K562 (cell line): ENCODE results near the gene RREB1. TPM values are rescaled to one million over a fixed set of nuclear protein-coding genes. Genes with fewer than 3 reads are reported as not detected.
A peak's percentile ranks its signal among the peaks of the same experiment; 100 is the strongest.

ENCODE experiments used
- BACH1 ChIP-seq: fragments of 200-800 bp; sonication (Bioruptor generic); IDR thresholded peaks from 2 replicates; pipeline ENCODE4 v1.6.1; 2016; ENCODE audit warnings: missing genetic modification characterization, missing compliant biosample characterization
- BRD9 ChIP-seq: fragments of 450-650 bp; IDR thresholded peaks from 2 replicates; pipeline ENCODE4 v1.6.1; 2018; ENCODE audit warnings: low read depth; ENCODE audit not compliant: partially characterized antibody
- EP400 ChIP-seq: fragments of 450-650 bp; IDR thresholded peaks from 2 replicates; pipeline ENCODE4 v1.6.1; 2017; ENCODE audit warnings: antibody characterized with exemption, mild to moderate bottlenecking, moderate library complexity
- HDAC2 ChIP-seq: fragments of 450-650 bp; IDR thresholded peaks from 2 replicates; pipeline ENCODE4 v1.6.1; 2016; ENCODE audit warnings: mild to moderate bottlenecking
- ILK ChIP-seq: fragments of 450-650 bp; IDR thresholded peaks from 2 replicates; pipeline ENCODE4 v1.6.1; 2016; ENCODE audit warnings: missing genetic modification characterization, low read depth, mild to moderate bottlenecking, missing compliant biosample characterization, moderate library complexity, borderline replicate concordance
- NCOR1 ChIP-seq: fragments of 450-650 bp; IDR thresholded peaks from 2 replicates; pipeline ENCODE4 v1.6.1; 2016; ENCODE audit warnings: mild to moderate bottlenecking, moderate library complexity
- NONO ChIP-seq, 2 experiments: fragments of 200-400 bp in 1 of 2; fragments of 450-650 bp in 1 of 2; formaldehyde crosslinking in 1 of 2; IDR thresholded peaks; 2 replicates each; pipeline ENCODE4 v1.6.1; 2017; ENCODE audit warnings: low read depth in 2 of 2, mild to moderate bottlenecking in 2 of 2, moderate library complexity in 2 of 2, low read length in 1 of 2
- NR4A1 ChIP-seq, 2 experiments: fragments of 250-450 bp in 1 of 2; fragments of 450-650 bp in 1 of 2; sonication (Bioruptor Pico) in 1 of 2; IDR thresholded peaks; 2 replicates each; pipeline versions ENCODE4 v1.4.0 to v1.6.1; 2016 to 2020; ENCODE audit warnings: mild to moderate bottlenecking in 2 of 2, missing compliant biosample characterization in 1 of 2, missing genetic modification characterization in 1 of 2, moderate library complexity in 1 of 2
- PHF21A ChIP-seq: fragments of 450-650 bp; IDR thresholded peaks from 2 replicates; pipeline ENCODE4 v1.6.1; 2017; ENCODE audit warnings: low read depth, borderline replicate concordance
- PYGO2 ChIP-seq: fragments of 450-650 bp; IDR thresholded peaks from 2 replicates; pipeline ENCODE4 v1.6.1; 2016; ENCODE audit warnings: mild to moderate bottlenecking, missing genetic modification characterization, moderate library complexity, missing compliant biosample characterization
- SMAD4 ChIP-seq: fragments of 250-450 bp; sonication (Bioruptor Pico); conservative IDR thresholded peaks from 2 replicates; pipeline ENCODE4 v1.8.0; 2021; ENCODE audit warnings: inconsistent platforms, mild to moderate bottlenecking, moderate library complexity
- SREBF2 ChIP-seq: sonication (generic); formaldehyde crosslinking; IDR thresholded peaks from 2 replicates; pipeline ENCODE4 v1.4.0; 2020; ENCODE audit warnings: mild to moderate bottlenecking, missing genetic modification reagents
- TAL1 ChIP-seq: fragments of 450-650 bp; IDR thresholded peaks from 2 replicates; pipeline ENCODE4 v1.6.1; 2016; ENCODE audit warnings: mild to moderate bottlenecking
- TCF3 ChIP-seq: sonication (generic); formaldehyde crosslinking; IDR thresholded peaks from 2 replicates; pipeline ENCODE4 v1.4.0; 2020; ENCODE audit warnings: mild to moderate bottlenecking, missing genetic modification reagents
- THRA ChIP-seq: fragments of 450-650 bp; IDR thresholded peaks from 2 replicates; pipeline ENCODE4 v1.6.1; 2017; ENCODE audit warnings: mild to moderate bottlenecking, moderate library complexity
- ZFX ChIP-seq: sonication (generic); formaldehyde crosslinking; IDR thresholded peaks from 2 replicates; pipeline ENCODE4 v1.8.0; 2022; ENCODE audit warnings: mild to moderate bottlenecking, missing genetic modification reagents, moderate library complexity
- ZNF143 ChIP-seq: sonication (generic); formaldehyde crosslinking; IDR thresholded peaks from 2 replicates; pipeline ENCODE4 v1.9.0; 2022; ENCODE audit warnings: mild to moderate bottlenecking, missing genetic modification reagents
- ZNF263 ChIP-seq: sonication (generic); formaldehyde crosslinking; IDR thresholded peaks from 2 replicates; pipeline ENCODE4 v1.8.0; 2022; ENCODE audit warnings: mild to moderate bottlenecking, missing genetic modification reagents, borderline replicate concordance
- ZNF311 ChIP-seq: fragments of 250-450 bp; sonication (Bioruptor Pico); IDR thresholded peaks from 2 replicates; pipeline ENCODE4 v1.4.0; 2020; ENCODE audit warnings: mild to moderate bottlenecking, moderate library complexity
- ZNF347 ChIP-seq: fragments of 450-650 bp; formaldehyde crosslinking; IDR thresholded peaks from 2 replicates; pipeline ENCODE4 v1.4.0; 2020; ENCODE audit warnings: low read depth, mild to moderate bottlenecking, moderate library complexity
- ZNF354B ChIP-seq: fragments of 250-450 bp; sonication (Bioruptor Pico); IDR thresholded peaks from 2 replicates; pipeline ENCODE4 v1.4.0; 2020
- ZNF764 ChIP-seq: fragments of 250-450 bp; sonication (Bioruptor Pico); IDR thresholded peaks from 2 replicates; pipeline ENCODE4 v1.4.0; 2020; ENCODE audit warnings: low read depth, mild to moderate bottlenecking, moderate library complexity
- ZNF77 ChIP-seq: fragments of 250-450 bp; sonication (Bioruptor Pico); IDR thresholded peaks from 2 replicates; pipeline ENCODE4 v1.5.0; 2020
- polyA plus RNA-seq, 8 experiments: library from polyadenylated mRNA; depleted of rRNA in 4 of 8; stranded (reverse) in 5 of 8; unstranded in 3 of 8; fragments of >200 nt; fragmentation: Nextera tagmentation in 2 of 8; fragmentation: Illumina TruSeq in 1 of 8; extraction: Ambion mirVana in 2 of 8; extraction: Trizol in 1 of 8; gene quantifications; 2 replicates each; pipeline versions ENCODE4 v1.2.1 to v1.2.3, GENCODE V29; 2011 to 2014; ENCODE audit warnings: inconsistent platforms in 1 of 8, missing spikeins in 1 of 8
- total RNA-seq, 7 experiments: library from RNA; depleted of rRNA in 6 of 7; stranded (reverse); fragments of >200 nt in 6 of 7; fragmentation: Illumina TruSeq in 2 of 7; extraction: Trizol in 2 of 7; gene quantifications; 2 replicates each; pipeline versions ENCODE4 v1.2.1 to v1.2.3, GENCODE V29; 2011 to 2021; ENCODE audit warnings: low replicate concordance in 1 of 7
- TF ChIP-seq, protein P1 (sequence below): sonication (generic); formaldehyde crosslinking; IDR thresholded peaks from 2 replicates; pipeline ENCODE4 v1.8.1; 2023; ENCODE audit warnings: mild to moderate bottlenecking, missing genetic modification reagents
- TF ChIP-seq, protein P2 (sequence below): fragments of 250-450 bp; sonication (Bioruptor Pico); IDR thresholded peaks from 2 replicates; pipeline ENCODE4 v1.5.0; 2021

Gene RREB1
- total and polyA plus RNA-seq, 9 of the 15 experiments (the other 6 are each of a cell fraction or from before 2014, with no cell fraction given) = 3.3 to 64.2 (median 19.3) TPM

GRCh38 chr6:7165002-7165889 is 57.5 kb downstream of the RREB1 start (continued):
- TF ChIP-seq, protein P1, sequence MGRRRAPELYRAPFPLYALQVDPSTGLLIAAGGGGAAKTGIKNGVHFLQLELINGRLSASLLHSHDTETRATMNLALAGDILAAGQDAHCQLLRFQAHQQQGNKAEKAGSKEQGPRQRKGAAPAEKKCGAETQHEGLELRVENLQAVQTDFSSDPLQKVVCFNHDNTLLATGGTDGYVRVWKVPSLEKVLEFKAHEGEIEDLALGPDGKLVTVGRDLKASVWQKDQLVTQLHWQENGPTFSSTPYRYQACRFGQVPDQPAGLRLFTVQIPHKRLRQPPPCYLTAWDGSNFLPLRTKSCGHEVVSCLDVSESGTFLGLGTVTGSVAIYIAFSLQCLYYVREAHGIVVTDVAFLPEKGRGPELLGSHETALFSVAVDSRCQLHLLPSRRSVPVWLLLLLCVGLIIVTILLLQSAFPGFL (CRISPR knock-in tag) = no peak
- TF ChIP-seq HDAC2 = peak; percentile 99
- no peak for TF ChIP-seq ZNF263 (CRISPR knock-in tag)
- peak; percentile 85 for TF ChIP-seq BACH1 (tag)
- peak; percentile 69 for TF ChIP-seq ZFX (CRISPR knock-in tag)
- no peak for TF ChIP-seq THRA
- peak; percentile 71 for TF ChIP-seq PYGO2 (tag)
- TF ChIP-seq TCF3 (CRISPR knock-in tag) = peak; percentile 98
- TF ChIP-seq NR4A1 (CRISPR knock-in tag; IDR thresholded peaks at IDR 0.05) = peak; percentile 49; the same call in 1 of the 2 replicates
- TF ChIP-seq NR4A1 (tag; IDR thresholded peaks at IDR 0.05) = peak; percentile 92
- peak; percentile 97 for TF ChIP-seq NCOR1
- TF ChIP-seq EP400 = peak; percentile 89
- TF ChIP-seq SMAD4 = peak; percentile 88
- peak; percentile 66 for TF ChIP-seq ZNF143 (CRISPR knock-in tag)
- TF ChIP-seq ZNF354B (CRISPR knock-in tag) = peak; percentile 78
- peak; percentile 90 for TF ChIP-seq ZNF311
- TF ChIP-seq BRD9 = peak; percentile 85
- TF ChIP-seq ZNF77 = no peak
- TF ChIP-seq NONO (IDR thresholded peaks at IDR 0.05; ENCODE audit: low read depth in 2 of 2, low read length in 1 of 2) = peak in 1 of 2 experiments; percentile 85; a peak in 1 of 4 replicates
- TF ChIP-seq ZNF764 (CRISPR knock-in tag) = no peak
- TF ChIP-seq ZNF347 (CRISPR knock-in tag) = no peak
- TF ChIP-seq SREBF2 = no peak
- TF ChIP-seq TAL1 = peak; percentile 94
- TF ChIP-seq, protein P2, sequence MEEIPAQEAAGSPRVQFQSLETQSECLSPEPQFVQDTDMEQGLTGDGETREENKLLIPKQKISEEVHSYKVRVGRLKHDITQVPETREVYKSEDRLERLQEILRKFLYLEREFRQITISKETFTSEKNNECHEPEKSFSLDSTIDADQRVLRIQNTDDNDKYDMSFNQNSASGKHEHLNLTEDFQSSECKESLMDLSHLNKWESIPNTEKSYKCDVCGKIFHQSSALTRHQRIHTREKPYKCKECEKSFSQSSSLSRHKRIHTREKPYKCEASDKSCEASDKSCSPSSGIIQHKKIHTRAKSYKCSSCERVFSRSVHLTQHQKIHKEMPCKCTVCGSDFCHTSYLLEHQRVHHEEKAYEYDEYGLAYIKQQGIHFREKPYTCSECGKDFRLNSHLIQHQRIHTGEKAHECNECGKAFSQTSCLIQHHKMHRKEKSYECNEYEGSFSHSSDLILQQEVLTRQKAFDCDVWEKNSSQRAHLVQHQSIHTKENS = no peak
- peak; percentile 96; the same call in 1 of the 2 replicates for TF ChIP-seq PHF21A
- no peak for TF ChIP-seq ILK (tag)
